Measurements from ENCODE around the gene ACTRT3.

DNA sequence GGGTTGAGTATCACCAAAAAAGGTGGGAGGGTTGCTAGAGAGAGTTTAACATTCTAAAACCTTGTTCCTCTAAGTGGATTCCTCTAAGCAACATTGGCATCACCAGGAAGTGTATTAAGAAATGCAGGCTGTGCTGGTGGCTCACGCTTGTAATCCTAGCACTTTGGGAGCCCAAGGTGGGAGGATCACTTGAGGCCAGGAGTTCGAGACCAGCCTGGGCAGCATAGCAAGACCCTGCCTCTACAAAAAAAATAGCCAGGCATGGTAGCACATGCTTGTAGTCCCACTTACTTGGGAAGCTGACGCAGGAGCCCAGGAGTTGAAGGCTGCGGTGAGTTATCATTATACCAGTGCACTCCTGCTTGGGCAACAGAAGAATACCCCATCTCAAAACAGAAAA lies 8.5 kb upstream of the ACTRT3 start:
- TF ChIP-seq, protein P1, sequence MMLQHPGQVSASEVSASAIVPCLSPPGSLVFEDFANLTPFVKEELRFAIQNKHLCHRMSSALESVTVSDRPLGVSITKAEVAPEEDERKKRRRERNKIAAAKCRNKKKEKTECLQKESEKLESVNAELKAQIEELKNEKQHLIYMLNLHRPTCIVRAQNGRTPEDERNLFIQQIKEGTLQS (IDR thresholded peaks at IDR 0.05) = no peak
- TF ChIP-seq RXRA (IDR thresholded peaks at IDR 0.05) (no peak), RAD21 (IDR thresholded peaks at IDR 0.05) (no peak), TAF1 (conservative IDR thresholded peaks at IDR 0.05) (no peak), YY1 (IDR thresholded peaks at IDR 0.05) (no peak), EGR1 (IDR thresholded peaks at IDR 0.05; ENCODE audit: low read depth in 2 of 2) (no peak), FOXA1 (IDR thresholded peaks at IDR 0.05) (no peak), JUND (IDR thresholded peaks at IDR 0.05) (no peak), SP1 (IDR thresholded peaks at IDR 0.05) (no peak), GABPA (IDR thresholded peaks at IDR 0.05 in 1 of 2, conservative IDR thresholded peaks at IDR 0.05 in 1 of 2) (no peak)
- TF ChIP-seq, protein P2, sequence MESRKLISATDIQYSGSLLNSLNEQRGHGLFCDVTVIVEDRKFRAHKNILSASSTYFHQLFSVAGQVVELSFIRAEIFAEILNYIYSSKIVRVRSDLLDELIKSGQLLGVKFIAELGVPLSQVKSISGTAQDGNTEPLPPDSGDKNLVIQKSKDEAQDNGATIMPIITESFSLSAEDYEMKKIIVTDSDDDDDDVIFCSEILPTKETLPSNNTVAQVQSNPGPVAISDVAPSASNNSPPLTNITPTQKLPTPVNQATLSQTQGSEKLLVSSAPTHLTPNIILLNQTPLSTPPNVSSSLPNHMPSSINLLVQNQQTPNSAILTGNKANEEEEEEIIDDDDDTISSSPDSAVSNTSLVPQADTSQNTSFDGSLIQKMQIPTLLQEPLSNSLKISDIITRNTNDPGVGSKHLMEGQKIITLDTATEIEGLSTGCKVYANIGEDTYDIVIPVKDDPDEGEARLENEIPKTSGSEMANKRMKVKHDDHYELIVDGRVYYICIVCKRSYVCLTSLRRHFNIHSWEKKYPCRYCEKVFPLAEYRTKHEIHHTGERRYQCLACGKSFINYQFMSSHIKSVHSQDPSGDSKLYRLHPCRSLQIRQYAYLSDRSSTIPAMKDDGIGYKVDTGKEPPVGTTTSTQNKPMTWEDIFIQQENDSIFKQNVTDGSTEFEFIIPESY (IDR thresholded peaks at IDR 0.05) = no peak
- TF ChIP-seq, protein P3, sequence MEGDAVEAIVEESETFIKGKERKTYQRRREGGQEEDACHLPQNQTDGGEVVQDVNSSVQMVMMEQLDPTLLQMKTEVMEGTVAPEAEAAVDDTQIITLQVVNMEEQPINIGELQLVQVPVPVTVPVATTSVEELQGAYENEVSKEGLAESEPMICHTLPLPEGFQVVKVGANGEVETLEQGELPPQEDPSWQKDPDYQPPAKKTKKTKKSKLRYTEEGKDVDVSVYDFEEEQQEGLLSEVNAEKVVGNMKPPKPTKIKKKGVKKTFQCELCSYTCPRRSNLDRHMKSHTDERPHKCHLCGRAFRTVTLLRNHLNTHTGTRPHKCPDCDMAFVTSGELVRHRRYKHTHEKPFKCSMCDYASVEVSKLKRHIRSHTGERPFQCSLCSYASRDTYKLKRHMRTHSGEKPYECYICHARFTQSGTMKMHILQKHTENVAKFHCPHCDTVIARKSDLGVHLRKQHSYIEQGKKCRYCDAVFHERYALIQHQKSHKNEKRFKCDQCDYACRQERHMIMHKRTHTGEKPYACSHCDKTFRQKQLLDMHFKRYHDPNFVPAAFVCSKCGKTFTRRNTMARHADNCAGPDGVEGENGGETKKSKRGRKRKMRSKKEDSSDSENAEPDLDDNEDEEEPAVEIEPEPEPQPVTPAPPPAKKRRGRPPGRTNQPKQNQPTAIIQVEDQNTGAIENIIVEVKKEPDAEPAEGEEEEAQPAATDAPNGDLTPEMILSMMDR (IDR thresholded peaks at IDR 0.05; ENCODE audit: low read depth, low read length, missing input control) = no peak
- TF ChIP-seq, protein P4, sequence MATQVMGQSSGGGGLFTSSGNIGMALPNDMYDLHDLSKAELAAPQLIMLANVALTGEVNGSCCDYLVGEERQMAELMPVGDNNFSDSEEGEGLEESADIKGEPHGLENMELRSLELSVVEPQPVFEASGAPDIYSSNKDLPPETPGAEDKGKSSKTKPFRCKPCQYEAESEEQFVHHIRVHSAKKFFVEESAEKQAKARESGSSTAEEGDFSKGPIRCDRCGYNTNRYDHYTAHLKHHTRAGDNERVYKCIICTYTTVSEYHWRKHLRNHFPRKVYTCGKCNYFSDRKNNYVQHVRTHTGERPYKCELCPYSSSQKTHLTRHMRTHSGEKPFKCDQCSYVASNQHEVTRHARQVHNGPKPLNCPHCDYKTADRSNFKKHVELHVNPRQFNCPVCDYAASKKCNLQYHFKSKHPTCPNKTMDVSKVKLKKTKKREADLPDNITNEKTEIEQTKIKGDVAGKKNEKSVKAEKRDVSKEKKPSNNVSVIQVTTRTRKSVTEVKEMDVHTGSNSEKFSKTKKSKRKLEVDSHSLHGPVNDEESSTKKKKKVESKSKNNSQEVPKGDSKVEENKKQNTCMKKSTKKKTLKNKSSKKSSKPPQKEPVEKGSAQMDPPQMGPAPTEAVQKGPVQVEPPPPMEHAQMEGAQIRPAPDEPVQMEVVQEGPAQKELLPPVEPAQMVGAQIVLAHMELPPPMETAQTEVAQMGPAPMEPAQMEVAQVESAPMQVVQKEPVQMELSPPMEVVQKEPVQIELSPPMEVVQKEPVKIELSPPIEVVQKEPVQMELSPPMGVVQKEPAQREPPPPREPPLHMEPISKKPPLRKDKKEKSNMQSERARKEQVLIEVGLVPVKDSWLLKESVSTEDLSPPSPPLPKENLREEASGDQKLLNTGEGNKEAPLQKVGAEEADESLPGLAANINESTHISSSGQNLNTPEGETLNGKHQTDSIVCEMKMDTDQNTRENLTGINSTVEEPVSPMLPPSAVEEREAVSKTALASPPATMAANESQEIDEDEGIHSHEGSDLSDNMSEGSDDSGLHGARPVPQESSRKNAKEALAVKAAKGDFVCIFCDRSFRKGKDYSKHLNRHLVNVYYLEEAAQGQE (IDR thresholded peaks at IDR 0.05) = no peak
- TF ChIP-seq, protein P5, sequence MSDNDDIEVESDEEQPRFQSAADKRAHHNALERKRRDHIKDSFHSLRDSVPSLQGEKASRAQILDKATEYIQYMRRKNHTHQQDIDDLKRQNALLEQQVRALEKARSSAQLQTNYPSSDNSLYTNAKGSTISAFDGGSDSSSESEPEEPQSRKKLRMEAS (IDR thresholded peaks at IDR 0.05) = no peak
